IMR-90 (cell line): ENCODE results near the gene IL37. TPM values are rescaled to one million over a fixed set of nuclear protein-coding genes. Genes with fewer than 3 reads are reported as not detected.

ENCODE experiments used
- ATAC-seq: fragments of 200-7000 bp; cut with Tn5 transposase; 2 replicates; pipeline ENCODE4 v1.9.1; 2020; ENCODE audit warnings: low read depth, mild to moderate bottlenecking, moderate library complexity
- BruUV-seq: library from RNA; stranded (reverse); fragments of 400-500 nt; replicated peaks from 2 replicates; lab custom pipeline; 2021; lab: Mats Ljungman, UMichigan
- CTCF ChIA-PET: fragments of 300-600 bp; formaldehyde crosslinking; extraction: SDS; loops from one replicate; lab custom pipeline; 2021; ENCODE audit warnings: antibody characterized with exemption; lab: Yijun Ruan, JAX
- POLR2A ChIA-PET: fragments of 300-600 bp; sonication (Branson Sonifier 250); formaldehyde crosslinking; loops from one replicate; lab custom pipeline; 2022; ENCODE audit warnings: antibody characterized with exemption; ENCODE audit not compliant: unreplicated experiment; lab: Charles Lee
- DNase-seq: peaks from one replicate; pipeline ENCODE4 v3.0.0; 2013
- H2AFZ ChIP-seq: replicated peaks from 2 replicates; pipeline ENCODE3; 2013; ENCODE audit warnings: low read length, mild to moderate bottlenecking; ENCODE audit not compliant: poor library complexity
- H2AK5ac ChIP-seq: 2 replicates; pipeline ENCODE4 v1.6.1; 2013; ENCODE audit warnings: low read depth, low read length, inconsistent platforms
- H2AK9ac ChIP-seq: replicated peaks from 2 replicates; pipeline ENCODE3; 2013; ENCODE audit warnings: mild to moderate bottlenecking, low read depth, low read length, moderate library complexity; ENCODE audit not compliant: poor library complexity
- H2BK120ac ChIP-seq: 2 replicates; pipeline ENCODE4 v1.6.1; 2013; ENCODE audit warnings: low read depth, low read length, inconsistent platforms
- H2BK15ac ChIP-seq: 3 replicates; pipeline ENCODE4 v1.6.1; 2013; ENCODE audit warnings: low read depth, low read length, inconsistent platforms
- H2BK20ac ChIP-seq: 2 replicates; pipeline ENCODE4 v1.6.1; 2013; ENCODE audit warnings: low read depth, mild to moderate bottlenecking, inconsistent platforms, low read length, moderate library complexity
- H2BK5ac ChIP-seq: 2 replicates; pipeline ENCODE4 v1.6.1; 2013; ENCODE audit warnings: mild to moderate bottlenecking, low read depth, low read length, inconsistent platforms; ENCODE audit not compliant: poor library complexity, severe bottlenecking
- H3K14ac ChIP-seq: replicated peaks from 2 replicates; pipeline ENCODE4 v1.6.1; 2013; ENCODE audit warnings: low read depth, low read length, inconsistent platforms
- H3K18ac ChIP-seq: 2 replicates; pipeline ENCODE4 v1.6.1; 2013; ENCODE audit warnings: low read depth, low read length, control low read depth
- H3K23ac ChIP-seq: 2 replicates; pipeline ENCODE4 v1.6.1; 2013; ENCODE audit warnings: low read depth, low read length, inconsistent platforms
- H3K27ac ChIP-seq: 2 replicates; pipeline ENCODE4 v1.5.1; 2013; ENCODE audit warnings: mild to moderate bottlenecking, control low read depth, low read length; ENCODE audit not compliant: insufficient read depth
- H3K27me3 ChIP-seq: 2 replicates; pipeline ENCODE4 v1.6.1; 2013; ENCODE audit warnings: low read length; ENCODE audit not compliant: control insufficient read depth, insufficient read depth
- H3K36me3 ChIP-seq: 2 replicates; pipeline ENCODE4 v1.6.1; 2013; ENCODE audit warnings: low read length, mixed read lengths; ENCODE audit not compliant: control insufficient read depth, insufficient read depth
- H3K4ac ChIP-seq: 2 replicates; pipeline ENCODE4 v1.6.1; 2013; ENCODE audit warnings: low read depth, low read length, inconsistent platforms
- H3K4me1 ChIP-seq: 2 replicates; pipeline ENCODE4 v1.6.1; 2013; ENCODE audit warnings: low read length, mixed read lengths; ENCODE audit not compliant: control insufficient read depth, insufficient read depth
- H3K4me2 ChIP-seq: 2 replicates; pipeline ENCODE4 v1.6.1; 2013; ENCODE audit warnings: low read depth, mild to moderate bottlenecking, control low read depth, low read length, moderate library complexity
- H3K4me3 ChIP-seq: 2 replicates; pipeline ENCODE4 v1.5.1; 2013; ENCODE audit warnings: low read depth, mild to moderate bottlenecking, control low read depth, low read length, moderate library complexity; ENCODE audit not compliant: insufficient read depth
- H3K56ac ChIP-seq: 2 replicates; pipeline ENCODE4 v1.6.1; 2013; ENCODE audit warnings: low read length, inconsistent platforms; ENCODE audit not compliant: insufficient read depth; ENCODE audit errors: extremely low read depth
- H3K79me1 ChIP-seq, 2 experiments: 2 replicates each; pipeline ENCODE4 v1.6.1; 2013; ENCODE audit warnings: low read length in 2 of 2, inconsistent platforms in 1 of 2, low read depth in 1 of 2
- H3K9ac ChIP-seq: 2 replicates; pipeline ENCODE4 v1.6.1; 2013; ENCODE audit warnings: low read depth, low read length, control low read depth
- H3K9me1 ChIP-seq: 2 replicates; pipeline ENCODE4 v1.6.1; 2013; ENCODE audit warnings: low read length, inconsistent platforms; ENCODE audit not compliant: insufficient read depth
- H3K9me3 ChIP-seq: 2 replicates; pipeline ENCODE4 v1.6.1; 2013; ENCODE audit warnings: low read length; ENCODE audit not compliant: control insufficient read depth, insufficient read depth
- H4K20me1 ChIP-seq: 2 replicates; pipeline ENCODE4 v1.6.1; 2013; ENCODE audit warnings: low read length, inconsistent platforms; ENCODE audit not compliant: insufficient read depth
- H4K5ac ChIP-seq: 2 replicates; pipeline ENCODE4 v1.6.1; 2013; ENCODE audit warnings: mild to moderate bottlenecking, low read depth, low read length, control low read depth
- H4K8ac ChIP-seq, 2 experiments: 2 replicates each; pipeline ENCODE4 v1.6.1; 2013; ENCODE audit warnings: low read depth in 2 of 2, low read length in 2 of 2, control low read depth in 1 of 2, inconsistent platforms in 1 of 2
- H4K91ac ChIP-seq: 2 replicates; pipeline ENCODE4 v1.6.1; 2013; ENCODE audit warnings: low read depth, low read length, inconsistent platforms; ENCODE audit not compliant: insufficient read depth
- BHLHE40 ChIP-seq: fragments of 150-350 bp; IDR thresholded peaks from 2 replicates; pipeline ENCODE4 v1.6.1; 2016; ENCODE audit warnings: mild to moderate bottlenecking, low read depth, low read length
- CEBPB ChIP-seq: IDR thresholded peaks from 2 replicates; pipeline ENCODE4 v1.6.1; 2012; ENCODE audit warnings: low read depth, low read length, improper control_type of control experiment
- MAZ ChIP-seq: IDR thresholded peaks from 2 replicates; pipeline ENCODE4 v1.6.1; 2012; ENCODE audit warnings: low read depth, mild to moderate bottlenecking, low read length, improper control_type of control experiment, moderate library complexity, borderline replicate concordance
- NFE2L2 ChIP-seq: fragments of 150-350 bp; IDR thresholded peaks from 2 replicates; pipeline ENCODE4 v1.6.1; 2016; ENCODE audit warnings: low read depth, mild to moderate bottlenecking, low read length
- POLR2A ChIP-seq: IDR thresholded peaks from 2 replicates; pipeline ENCODE4 v1.6.1; 2012; ENCODE audit warnings: mild to moderate bottlenecking, low read depth, low read length
- RFX5 ChIP-seq: IDR thresholded peaks from 2 replicates; pipeline ENCODE4 v1.8.0; 2012; ENCODE audit warnings: low read depth, mild to moderate bottlenecking, low read length, moderate library complexity
- WGBS, 2 experiments: methylation state at CpG; one replicate each; pipeline versions ENCODE4 v1.1.5 to v1.1.7; 2013; ENCODE audit warnings: missing lambda C conversion rate in 2 of 2; ENCODE audit not compliant: insufficient read length in 1 of 2; ENCODE audit errors: extremely low coverage in 2 of 2; 5-methylcytosine and 5-hydroxymethylcytosine counted together
- dilution Hi-C: fragments of 300-500 bp; cut with HindIII; formaldehyde crosslinking; loops from one replicate; pipeline ENCODE4 v1.14.3; 2018; ENCODE audit warnings: low sequenced_read_pairs; ENCODE audit not compliant: unreplicated experiment
- in situ Hi-C: fragments of 300-500 bp; cut with MboI; formaldehyde crosslinking; loops from 3 replicates; pipeline ENCODE4 v1.14.3; 2019; ENCODE audit warnings: low sequenced_read_pairs, inconsistent platforms, mixed read lengths
- intact Hi-C: fragments of 100-400 bp; cut with micrococcal nuclease; formaldehyde crosslinking; loops from 2 replicates; pipeline ENCODE4 v1.10.0; 2022
- polyA plus RNA-seq, 3 experiments: library from polyadenylated mRNA; depleted of rRNA; stranded (reverse); fragments of >200 nt; gene quantifications; 2 replicates each; pipeline ENCODE4 v1.2.3, GENCODE V29; 2012; ENCODE audit warnings: low replicate concordance in 1 of 3
- total RNA-seq: library from RNA; depleted of rRNA; stranded (reverse); fragments of >200 nt; gene quantifications from 2 replicates; pipeline ENCODE4 v1.2.3, GENCODE V29; 2012

Gene IL37
- total and polyA plus RNA-seq, 2 of the 4 experiments (the other 2 are of a cell fraction) = 0.15 TPM; not detected in 1

DNA sequence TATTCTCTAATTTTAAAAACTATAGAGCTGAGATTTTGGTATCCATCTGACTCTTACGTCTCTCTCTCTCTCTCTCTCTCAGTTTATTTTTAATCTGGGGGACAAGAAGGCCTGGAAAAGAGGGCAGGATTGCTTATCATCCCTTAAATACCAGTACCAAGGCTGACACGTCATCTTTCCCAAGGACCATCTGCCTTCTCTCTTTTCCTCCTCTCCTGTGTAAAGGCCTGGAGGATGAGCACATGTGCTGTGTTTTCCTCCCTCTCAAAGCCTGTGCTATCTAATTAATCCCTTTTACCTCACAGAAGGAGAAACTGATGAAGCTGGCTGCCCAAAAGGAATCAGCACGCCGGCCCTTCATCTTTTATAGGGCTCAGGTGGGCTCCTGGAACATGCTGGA, 7.3 kb downstream of the IL37 start:
- H2BK20ac ChIP-seq = no peak overlapping the region
- H3K4me3 ChIP-seq = no peak overlapping the region
- H3K27ac ChIP-seq = no peak overlapping the region
- no peaks in the 10 kb centered on the region; the same call in 1 of the 2 replicates for H3K9me1 ChIP-seq
- H3K4me2 ChIP-seq = no peak overlapping the region
- no peak for DNase-seq
- no peak overlapping the region for H4K5ac ChIP-seq
- no peak overlapping the region for H2BK120ac ChIP-seq
- H3K9me3 ChIP-seq = peaks cover 5% of the 10 kb centered on the region; the same call in 1 of the 2 replicates
- no TSS peak for BruUV-seq
- H3K14ac ChIP-seq = no peak overlapping the region
- H3K36me3 ChIP-seq = no peaks in the 10 kb centered on the region
- H2BK15ac ChIP-seq = no peak overlapping the region
- no peak overlapping the region for H4K91ac ChIP-seq
- ChIA-PET POLR2A (interaction anchor here (0.6 kb wide), 1 partner anchor 203 kb away, joined by 7 read pairs; no protein-coding TSS in a partner anchor), CTCF (no interaction called here)
- intact Hi-C loops (no loop called here), in situ Hi-C loops (no loop called here), dilution Hi-C loops (no loop called here)
- no peak overlapping the region for H2BK5ac ChIP-seq
- H3K9ac ChIP-seq = no peak overlapping the region
- no peak overlapping the region for H3K18ac ChIP-seq
- no peak overlapping the region for H3K23ac ChIP-seq
- no peaks in the 10 kb centered on the region for H4K20me1 ChIP-seq
- no peak overlapping the region for H2AK9ac ChIP-seq
- no peak overlapping the region for H3K56ac ChIP-seq
- no peak for ATAC-seq
- H3K4ac ChIP-seq = no peak overlapping the region
- TF ChIP-seq NFE2L2 (no peak), CEBPB (no peak), POLR2A (no peak), BHLHE40 (no peak), RFX5 (no peak), MAZ (no peak)
- no peaks in the 10 kb centered on the region for H3K4me1 ChIP-seq
- no peak overlapping the region for H2AK5ac ChIP-seq
- WGBS, 2 experiments = no CpG with 5 or more reads among the region's 4 CpGs
- no peak overlapping the region for H4K8ac ChIP-seq
- H3K79me1 ChIP-seq = no peaks in the 10 kb centered on the region
- peaks cover 16% of the 10 kb centered on the region for H3K27me3 ChIP-seq
- no peak overlapping the region for H2AFZ ChIP-seq
